Hepatocyte (in vitro differentiated cells): Measurements from ENCODE around the gene COQ8B.

Experiments
- EZH2phosphoT487 ChIP-seq: fragments of 200-600 bp; sonication (generic); IDR thresholded peaks from one replicate; pipeline ENCODE4 v1.6.1; 2018; ENCODE audit warnings: antibody characterized with exemption, mild to moderate bottlenecking, low read depth, moderate library complexity; ENCODE audit not compliant: unreplicated experiment, severe bottlenecking
- TF ChIP-seq, protein P1 (sequence below): fragments of 200-600 bp; sonication (generic); IDR thresholded peaks from 2 replicates; pipeline ENCODE4 v1.5.1; 2016; ENCODE audit warnings: antibody characterized with exemption, mild to moderate bottlenecking; ENCODE audit not compliant: poor library complexity

DNA sequence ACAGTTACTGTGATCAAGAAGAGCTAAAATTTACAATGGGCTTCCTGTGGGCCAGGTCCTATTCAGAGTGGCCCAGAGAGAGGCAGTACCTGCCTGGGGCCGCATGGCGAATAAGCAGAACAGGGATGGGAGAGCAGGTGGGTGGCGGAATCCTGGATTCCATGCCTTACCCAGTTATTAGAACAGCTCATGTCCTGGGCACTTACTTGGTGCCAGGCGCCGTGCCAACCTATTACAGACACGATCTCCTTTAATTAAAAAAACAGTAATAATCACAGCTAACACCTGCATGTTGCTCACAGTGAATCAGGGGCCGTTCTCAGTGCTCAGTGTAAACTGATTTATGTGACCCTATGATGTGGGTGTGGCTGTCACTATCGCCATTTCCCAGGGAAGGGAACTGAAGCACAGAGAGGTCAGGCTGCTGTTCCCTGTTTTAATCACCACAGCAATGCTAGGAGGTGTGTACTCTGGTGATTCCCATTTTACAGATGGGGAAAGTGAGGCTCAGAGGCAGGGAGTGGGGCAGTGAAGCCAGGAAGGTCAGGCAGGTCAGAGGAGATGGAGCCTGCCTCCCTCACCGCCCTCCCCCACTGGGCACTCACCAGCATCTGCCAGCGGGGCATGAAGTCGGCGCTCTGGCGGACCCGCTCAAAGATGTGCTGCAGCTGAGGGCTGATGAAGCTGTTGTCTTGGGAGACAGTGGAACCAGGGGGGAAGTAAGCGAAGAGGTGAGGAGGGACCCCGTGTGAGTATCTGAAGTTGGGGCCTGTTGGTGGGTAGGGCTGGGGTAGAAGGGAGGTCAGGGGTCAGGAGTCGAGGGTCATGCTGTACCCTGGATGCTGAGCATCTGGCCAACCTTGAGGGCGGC, 12.0 kb downstream of the COQ8B start:
- TF ChIP-seq, protein P1, sequence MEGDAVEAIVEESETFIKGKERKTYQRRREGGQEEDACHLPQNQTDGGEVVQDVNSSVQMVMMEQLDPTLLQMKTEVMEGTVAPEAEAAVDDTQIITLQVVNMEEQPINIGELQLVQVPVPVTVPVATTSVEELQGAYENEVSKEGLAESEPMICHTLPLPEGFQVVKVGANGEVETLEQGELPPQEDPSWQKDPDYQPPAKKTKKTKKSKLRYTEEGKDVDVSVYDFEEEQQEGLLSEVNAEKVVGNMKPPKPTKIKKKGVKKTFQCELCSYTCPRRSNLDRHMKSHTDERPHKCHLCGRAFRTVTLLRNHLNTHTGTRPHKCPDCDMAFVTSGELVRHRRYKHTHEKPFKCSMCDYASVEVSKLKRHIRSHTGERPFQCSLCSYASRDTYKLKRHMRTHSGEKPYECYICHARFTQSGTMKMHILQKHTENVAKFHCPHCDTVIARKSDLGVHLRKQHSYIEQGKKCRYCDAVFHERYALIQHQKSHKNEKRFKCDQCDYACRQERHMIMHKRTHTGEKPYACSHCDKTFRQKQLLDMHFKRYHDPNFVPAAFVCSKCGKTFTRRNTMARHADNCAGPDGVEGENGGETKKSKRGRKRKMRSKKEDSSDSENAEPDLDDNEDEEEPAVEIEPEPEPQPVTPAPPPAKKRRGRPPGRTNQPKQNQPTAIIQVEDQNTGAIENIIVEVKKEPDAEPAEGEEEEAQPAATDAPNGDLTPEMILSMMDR: no peak
- TF ChIP-seq EZH2phosphoT487: no peak
